Spleen (tissue), 7 donors: ENCODE data around the gene CD4.

ENCODE experiments used
- POLR2A ChIP-seq, 3 donors: fragments of 450-650 bp; IDR thresholded peaks; one replicate each; pipeline ENCODE4 v1.5.1; 2017; ENCODE audit warnings: antibody characterized with exemption in 3 of 3, mild to moderate bottlenecking in 1 of 3
- POLR2AphosphoS5 ChIP-seq, 3 donors: sonication (generic); formaldehyde crosslinking; IDR thresholded peaks; one replicate each; pipeline ENCODE4 v1.5.1; 2017; ENCODE audit warnings: antibody characterized with exemption in 3 of 3
- TF ChIP-seq, protein P1 (sequence below), 11 experiments: fragments of 200-600 bp in 7 of 11; fragments of 450-650 bp in 4 of 11; sonication (generic) in 4 of 11; IDR thresholded peaks in 8 of 11; conservative IDR thresholded peaks in 3 of 11; 1 replicate in 7 of 11; 2 replicates in 4 of 11; pipeline versions ENCODE4 v1.4.0 to v1.8.0; 2016 to 2021; ENCODE audit warnings: antibody characterized with exemption in 11 of 11, inconsistent platforms in 4 of 11, mild to moderate bottlenecking in 1 of 11
- donor health status: DM: no; HTN: no; CAD: no; lungs with moderate emphysema.
- donor health status: DM: no; HTN: no; CAD: no.
- donor health status: DM: no; HTN: no; CAD: no.

DNA sequence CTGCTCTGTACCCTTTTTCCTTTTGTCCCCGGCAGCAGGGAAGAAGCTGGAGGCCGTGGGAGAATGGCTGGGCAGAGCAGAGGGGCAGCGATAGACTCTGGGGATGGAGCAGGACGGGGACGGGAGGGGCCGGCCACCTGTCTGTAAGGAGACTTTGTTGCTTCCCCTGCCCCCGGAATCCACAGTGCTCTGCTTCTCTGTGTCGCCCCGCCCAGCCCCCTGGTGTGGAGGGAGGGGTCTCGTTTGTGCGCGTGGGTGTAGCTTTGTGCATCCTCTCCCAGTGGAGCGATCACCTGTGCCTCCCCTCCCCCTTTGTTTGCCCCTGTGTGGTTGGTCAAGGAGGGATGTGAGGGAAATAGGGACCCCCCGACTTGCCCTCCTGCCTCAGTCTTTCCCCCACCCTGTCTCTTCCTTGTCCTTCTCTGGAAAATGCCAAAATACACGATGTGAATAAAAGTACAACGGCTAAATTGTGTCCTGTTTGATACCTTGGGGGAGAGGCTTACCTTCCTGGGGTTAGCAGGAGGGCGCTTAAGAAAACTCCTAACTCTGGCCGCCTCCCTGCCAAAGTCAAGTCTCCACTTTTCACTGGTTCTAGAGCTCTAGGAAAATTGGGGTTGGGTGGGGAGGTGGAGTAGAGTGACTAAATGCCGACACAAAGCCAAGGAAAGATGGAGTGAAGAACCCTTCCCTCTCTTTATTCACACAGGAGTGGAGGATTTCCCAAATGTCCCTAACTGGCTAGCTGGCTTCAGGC, 77.0 kb downstream of the CD4 start:
- TF ChIP-seq, protein P1, sequence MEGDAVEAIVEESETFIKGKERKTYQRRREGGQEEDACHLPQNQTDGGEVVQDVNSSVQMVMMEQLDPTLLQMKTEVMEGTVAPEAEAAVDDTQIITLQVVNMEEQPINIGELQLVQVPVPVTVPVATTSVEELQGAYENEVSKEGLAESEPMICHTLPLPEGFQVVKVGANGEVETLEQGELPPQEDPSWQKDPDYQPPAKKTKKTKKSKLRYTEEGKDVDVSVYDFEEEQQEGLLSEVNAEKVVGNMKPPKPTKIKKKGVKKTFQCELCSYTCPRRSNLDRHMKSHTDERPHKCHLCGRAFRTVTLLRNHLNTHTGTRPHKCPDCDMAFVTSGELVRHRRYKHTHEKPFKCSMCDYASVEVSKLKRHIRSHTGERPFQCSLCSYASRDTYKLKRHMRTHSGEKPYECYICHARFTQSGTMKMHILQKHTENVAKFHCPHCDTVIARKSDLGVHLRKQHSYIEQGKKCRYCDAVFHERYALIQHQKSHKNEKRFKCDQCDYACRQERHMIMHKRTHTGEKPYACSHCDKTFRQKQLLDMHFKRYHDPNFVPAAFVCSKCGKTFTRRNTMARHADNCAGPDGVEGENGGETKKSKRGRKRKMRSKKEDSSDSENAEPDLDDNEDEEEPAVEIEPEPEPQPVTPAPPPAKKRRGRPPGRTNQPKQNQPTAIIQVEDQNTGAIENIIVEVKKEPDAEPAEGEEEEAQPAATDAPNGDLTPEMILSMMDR (IDR thresholded peaks at IDR 0.05 in 8 of 11, conservative IDR thresholded peaks at IDR 0.05 in 3 of 11): no peak
- no peak for TF ChIP-seq POLR2AphosphoS5 (IDR thresholded peaks at IDR 0.05)
- no peak for TF ChIP-seq POLR2A (IDR thresholded peaks at IDR 0.05)
